Nephron (organoid): Measurements from ENCODE around the gene TRAF3IP3.

Experiments used
- H3K27ac Mint-ChIP-seq, 3 experiments: 2 replicates each; pipeline ENCODE4 v1.8.0; 2020; ENCODE audit warnings: mixed read lengths in 3 of 3, mild to moderate bottlenecking in 2 of 3, moderate library complexity in 1 of 3
- H3K27me3 Mint-ChIP-seq: 2 replicates; pipeline ENCODE4 v1.8.0; 2021; ENCODE audit warnings: low read depth, mild to moderate bottlenecking, moderate library complexity, mixed read lengths
- H3K36me3 Mint-ChIP-seq: 2 replicates; pipeline ENCODE4 v1.8.0; 2020; ENCODE audit warnings: low read depth, mixed read lengths
- H3K4me1 Mint-ChIP-seq: 2 replicates; pipeline ENCODE4 v1.8.0; 2020; ENCODE audit warnings: mixed read lengths
- H3K4me3 Mint-ChIP-seq, 3 experiments: 2 replicates each; pipeline ENCODE4 v1.8.0; 2020; ENCODE audit warnings: mild to moderate bottlenecking in 3 of 3, mixed read lengths in 3 of 3, moderate library complexity in 2 of 3
- H3K9me3 Mint-ChIP-seq: 2 replicates; pipeline ENCODE4 v1.8.0; 2020; ENCODE audit warnings: mixed read lengths
- CTCF ChIP-seq, 3 experiments: fragments of 200-600 bp; sonication (generic); IDR thresholded peaks; one replicate each; pipeline ENCODE4 v1.5.0; 2021; ENCODE audit warnings: antibody characterized with exemption in 3 of 3; ENCODE audit not compliant: unreplicated experiment in 3 of 3

Gene TRAF3IP3

GRCh38 chr1:209784265-209785169, 28.7 kb downstream of the TRAF3IP3 start, which contains the start of gene C1orf74:
Gene C1orf74 (minus strand): TSS chr1:209784559. CDS start chr1:209783634, 925 bp downstream.
- Mint-ChIP-seq H3K27me3 (peaks cover 48% of the 10 kb centered on the region), H3K9me3 (no peaks in the 10 kb centered on the region), H3K4me3 (peak within 1 kb of the TSS; percentile 87 to 96 (median 95)), H3K4me1 (peaks cover 31% of the 10 kb centered on the region), H3K27ac (peak within 1 kb of the TSS; percentile 90 to 99 (median 99)), H3K36me3 (peaks cover 16% of the 10 kb centered on the region)
- no peak for TF ChIP-seq CTCF (IDR thresholded peaks at IDR 0.05; ENCODE audit: unreplicated experiment in 3 of 3)

- Mint-ChIP-seq H3K27ac (peak overlapping the region; percentile 21 to 53 (median 38)), H3K27me3 (peaks cover 59% of the 10 kb centered on the region)
These were observed 29.7 kb downstream of the TRAF3IP3 start for GRCh38 chr1:209785592-209785991.

GRCh38 chr1:209786146-209786545, 30.3 kb downstream of the TRAF3IP3 start:
- Mint-ChIP-seq H3K4me3 (no peak overlapping the region), H3K36me3 (peaks cover 21% of the 10 kb centered on the region), H3K27ac (peak overlapping the region in 1 of 3 experiments; percentile 47), H3K4me1 (peaks cover 31% of the 10 kb centered on the region), H3K9me3 (no peaks in the 10 kb centered on the region), H3K27me3 (peaks cover 65% of the 10 kb centered on the region)
- TF ChIP-seq CTCF (IDR thresholded peaks at IDR 0.05; ENCODE audit: unreplicated experiment in 3 of 3) = no peak

More at GRCh38 chr1:209785592-209785991, 29.7 kb downstream of the TRAF3IP3 start:
- no peaks in the 10 kb centered on the region for H3K9me3 Mint-ChIP-seq
- peak overlapping the region in 1 of 3 experiments; percentile 53 for H3K4me3 Mint-ChIP-seq
- peaks cover 16% of the 10 kb centered on the region for H3K36me3 Mint-ChIP-seq
- TF ChIP-seq CTCF (IDR thresholded peaks at IDR 0.05; ENCODE audit: unreplicated experiment in 3 of 3) = no peak
- peaks cover 31% of the 10 kb centered on the region for H3K4me1 Mint-ChIP-seq

- peaks cover 30% of the 10 kb centered on the region for H3K4me1 Mint-ChIP-seq
- no peaks in the 10 kb centered on the region for H3K9me3 Mint-ChIP-seq
- peak overlapping the region in 2 of 3 experiments; percentile 13 to 67 for H3K27ac Mint-ChIP-seq
- H3K4me3 Mint-ChIP-seq = peak overlapping the region in 1 of 3 experiments; percentile 17
- TF ChIP-seq CTCF (IDR thresholded peaks at IDR 0.05; ENCODE audit: unreplicated experiment in 3 of 3) = no peak
- peaks cover 79% of the 10 kb centered on the region for H3K27me3 Mint-ChIP-seq
- peaks cover 18% of the 10 kb centered on the region for H3K36me3 Mint-ChIP-seq
These were observed 31.7 kb downstream of the TRAF3IP3 start for GRCh38 chr1:209787551-209787950.

- Mint-ChIP-seq H3K4me1 (peaks cover 14% of the 10 kb centered on the region), H3K27me3 (peaks cover 92% of the 10 kb centered on the region), H3K4me3 (no peak overlapping the region), H3K36me3 (peaks cover 25% of the 10 kb centered on the region), H3K27ac (no peak overlapping the region), H3K9me3 (no peaks in the 10 kb centered on the region)
- no peak for TF ChIP-seq CTCF (IDR thresholded peaks at IDR 0.05; ENCODE audit: unreplicated experiment in 3 of 3)
These were observed 33.4 kb downstream of the TRAF3IP3 start for GRCh38 chr1:209789245-209789644.
